Globus pallidus (tissue), 1 donor: ENCODE measurements around the gene DSN1.

Experiments used
- DNase-seq: peaks from one replicate; pipeline ENCODE4 v3.0.0-alpha.2; 2015; ENCODE audit warnings: low spot score

The DSN1 gene

DNA sequence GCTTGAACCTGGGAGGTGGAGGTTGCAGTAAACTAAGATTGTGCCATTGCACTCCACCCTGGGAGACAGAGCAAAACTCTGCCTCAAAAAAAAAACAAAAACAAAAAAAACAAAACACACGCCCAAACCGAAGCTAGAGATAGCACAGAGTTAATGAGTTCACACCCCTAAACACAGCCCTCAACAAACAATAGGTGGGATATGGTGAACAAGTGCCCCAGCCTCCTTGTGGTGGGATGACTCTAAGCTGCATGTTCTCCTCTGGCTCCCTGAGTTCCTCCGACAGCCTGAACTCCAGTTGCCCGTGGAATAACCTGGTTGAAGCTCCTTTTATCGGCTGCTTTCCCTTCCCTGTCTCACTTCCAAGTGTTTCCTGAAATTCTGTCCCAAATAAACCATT, 22.1 kb upstream of the DSN1 start:
- no peak for DNase-seq

- no peak for DNase-seq
Measured at GRCh38 chr20:36794116-36794474, 20.5 kb upstream of the DSN1 start.

GRCh38 chr20:36793294-36794115, 19.9 kb upstream of the DSN1 start:
- no peak for DNase-seq

- peak; percentile 42 for DNase-seq
Measured at GRCh38 chr20:36792422-36792821, 18.9 kb upstream of the DSN1 start.

GRCh38 chr20:36791862-36792261, 18.3 kb upstream of the DSN1 start:
- DNase-seq = no peak

DNA sequence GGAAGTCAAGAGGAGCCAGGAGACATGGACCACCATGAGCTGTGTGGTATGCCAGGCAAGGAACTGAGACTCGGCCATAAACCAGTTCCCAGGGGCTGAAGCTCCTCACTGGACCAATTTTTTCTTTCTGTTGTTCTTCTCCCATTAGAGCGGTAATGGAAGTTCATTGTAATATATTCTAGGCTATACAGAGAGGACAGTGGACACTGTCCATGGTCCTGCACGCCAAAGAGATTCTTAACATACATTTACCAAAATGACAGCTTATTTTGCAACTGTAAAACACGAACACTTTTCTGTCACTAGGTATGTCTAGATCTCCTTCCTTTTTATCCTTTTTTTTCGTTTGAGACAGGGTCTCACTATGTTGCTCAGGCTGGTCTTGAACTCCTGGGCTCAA, 13.1 kb upstream of the DSN1 start:
- no peak for DNase-seq

DNA sequence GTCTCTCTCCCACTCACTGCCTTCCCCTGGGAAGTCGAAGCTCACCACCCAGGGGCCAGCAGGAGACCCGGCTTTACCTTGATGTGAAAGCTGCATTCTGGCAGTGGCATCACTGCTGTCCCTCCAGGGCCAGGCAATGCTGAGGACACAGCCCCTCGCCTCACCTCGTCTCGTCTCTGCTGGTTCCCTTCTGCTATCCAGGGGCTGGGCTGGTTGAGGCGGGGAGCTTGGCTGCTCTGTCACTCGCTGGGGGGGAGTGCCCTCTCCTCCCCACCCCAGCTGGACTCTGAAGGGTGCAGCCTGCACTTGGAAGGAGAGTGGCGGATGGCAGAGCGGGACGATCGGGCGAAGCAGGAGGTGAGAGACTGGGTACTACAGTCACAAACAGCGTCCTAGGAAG, 12.7 kb upstream of the DSN1 start:
- no peak for DNase-seq

GRCh38 chr20:36785308-36785707, 11.7 kb upstream of the DSN1 start:
- no peak for DNase-seq

DNA sequence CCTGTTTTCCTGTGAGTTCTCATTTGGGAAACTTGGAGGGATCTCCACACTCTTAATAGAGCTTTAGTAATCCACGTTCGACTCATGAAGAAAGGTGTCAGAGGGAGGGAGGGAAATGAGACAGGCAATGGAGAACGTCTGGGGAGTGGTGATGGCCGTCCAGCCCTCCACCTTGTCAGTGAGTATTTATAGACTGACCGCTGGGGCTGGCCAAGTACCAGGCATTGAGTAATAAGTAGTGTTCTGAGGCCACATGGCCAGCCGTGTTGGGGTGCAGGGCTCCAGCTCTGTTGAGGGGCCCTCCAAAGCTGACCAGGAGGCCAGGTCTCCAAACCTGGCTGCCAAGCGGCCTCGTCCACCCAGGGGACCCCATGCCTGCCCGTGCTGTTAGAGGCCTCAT, 11.3 kb upstream of the DSN1 start:
- DNase-seq = no peak

GRCh38 chr20:36784116-36784515, 10.6 kb upstream of the DSN1 start:
- DNase-seq = no peak

GRCh38 chr20:36779656-36780025, 6.1 kb upstream of the DSN1 start:
- no peak for DNase-seq

DNA sequence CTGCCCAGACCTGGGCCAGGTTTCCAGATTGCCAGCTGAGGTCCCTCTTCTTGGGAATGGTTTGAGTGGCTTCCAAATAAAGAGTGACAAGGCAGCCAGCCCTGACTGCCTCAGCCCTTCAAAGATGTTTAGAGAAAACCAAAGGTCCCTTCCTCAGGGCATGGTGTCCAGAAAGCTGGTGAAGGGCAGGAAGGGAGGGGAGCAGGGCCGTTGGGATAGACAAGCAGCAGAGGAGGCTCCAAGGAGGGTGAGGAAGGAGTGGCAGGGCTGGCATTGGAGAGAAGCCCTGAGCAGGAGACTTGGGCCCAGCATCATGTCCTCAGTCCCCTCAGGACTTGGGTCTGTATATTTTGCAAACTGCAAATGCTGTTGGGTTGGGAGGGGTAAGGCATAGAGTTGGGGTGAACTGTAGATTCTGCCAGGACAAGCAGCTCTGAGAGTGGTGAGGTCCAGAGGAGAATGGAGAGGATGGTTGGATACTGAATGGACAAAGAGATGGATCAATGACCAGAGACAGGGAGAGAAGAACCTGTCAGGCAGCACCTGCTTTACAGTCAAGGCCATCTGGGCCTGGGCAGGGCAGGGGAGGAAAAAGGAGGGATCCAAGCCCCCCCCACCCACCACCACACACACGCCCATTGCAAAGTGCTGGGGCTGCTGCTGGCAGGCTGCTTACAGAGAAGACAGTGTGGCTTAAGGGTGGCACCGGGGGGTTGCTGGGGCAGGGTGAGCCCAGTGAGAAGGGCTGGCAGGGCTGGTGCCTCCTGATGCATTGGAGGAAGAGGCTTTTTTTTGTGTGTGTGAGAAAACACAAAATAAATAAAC, 5.5 kb upstream of the DSN1 start:
- no peak for DNase-seq

GRCh38 chr20:36777576-36777975, 4.0 kb upstream of the DSN1 start:
- DNase-seq = no peak

GRCh38 chr20:36777167-36777566, 3.6 kb upstream of the DSN1 start:
- no peak for DNase-seq

- no peak for DNase-seq
Measured at GRCh38 chr20:36775826-36776225, 2.3 kb upstream of the DSN1 start.

DNA sequence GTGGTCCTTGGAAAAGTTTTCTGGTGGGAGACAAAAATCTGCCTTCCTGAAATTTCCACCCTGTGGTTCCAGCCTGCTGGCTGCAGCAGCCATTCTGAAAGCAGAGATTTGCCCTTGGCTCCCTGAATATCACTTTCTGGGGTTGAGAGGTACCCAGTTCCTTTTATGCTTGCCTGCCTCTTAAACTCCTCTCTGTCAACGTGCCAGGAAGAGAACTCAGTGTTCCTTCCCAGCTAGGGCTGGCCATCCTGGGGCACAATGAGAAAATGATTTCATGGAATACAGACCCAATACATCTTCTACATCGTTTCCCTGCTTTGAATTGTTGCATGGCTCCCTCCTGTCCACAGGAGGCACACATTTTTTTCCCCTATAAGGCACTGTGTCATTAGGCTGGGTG, 1.6 kb upstream of the DSN1 start:
- DNase-seq = no peak

GRCh38 chr20:36773107-36773596, 411 bp downstream of the DSN1 start:
- peak; percentile 11 for DNase-seq

GRCh38 chr20:36770680-36771079, 2.9 kb downstream of the DSN1 start:
- DNase-seq = no peak

DNA sequence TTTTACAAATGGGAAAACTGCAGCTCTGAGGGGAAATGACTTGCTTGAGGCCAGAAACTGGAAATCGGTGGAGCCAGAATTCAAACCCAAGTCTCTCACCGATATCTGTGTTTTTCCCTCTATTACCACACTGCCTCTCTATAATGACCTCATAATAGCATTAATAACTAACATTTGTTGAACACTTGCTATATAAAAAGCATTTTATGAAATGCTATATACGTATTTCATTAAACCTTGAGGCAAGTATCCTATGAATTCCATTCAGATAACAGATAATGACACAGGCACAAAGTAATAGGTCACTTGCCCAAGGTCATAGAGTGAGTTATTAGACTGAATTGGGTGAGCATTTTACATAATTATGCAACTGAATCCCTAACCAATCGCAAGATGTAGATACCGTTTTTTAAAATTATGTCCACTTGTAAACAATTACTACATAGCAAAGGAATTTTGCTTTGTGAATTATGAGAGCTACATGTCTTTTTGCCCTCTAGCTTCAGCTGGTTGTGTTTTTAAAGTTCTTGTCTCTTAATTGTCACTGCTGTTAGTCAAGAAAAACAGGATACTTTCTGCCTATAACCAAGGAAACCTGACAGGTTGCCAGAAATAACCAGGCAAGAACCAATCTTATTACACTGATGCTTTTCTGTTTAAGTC, 4.7 kb downstream of the DSN1 start:
- DNase-seq = no peak

GRCh38 chr20:36761125-36761524, 12.4 kb downstream of the DSN1 start:
- DNase-seq = no peak

- DNase-seq = no peak
Measured at GRCh38 chr20:36760647-36761046, 12.9 kb downstream of the DSN1 start.

DNA sequence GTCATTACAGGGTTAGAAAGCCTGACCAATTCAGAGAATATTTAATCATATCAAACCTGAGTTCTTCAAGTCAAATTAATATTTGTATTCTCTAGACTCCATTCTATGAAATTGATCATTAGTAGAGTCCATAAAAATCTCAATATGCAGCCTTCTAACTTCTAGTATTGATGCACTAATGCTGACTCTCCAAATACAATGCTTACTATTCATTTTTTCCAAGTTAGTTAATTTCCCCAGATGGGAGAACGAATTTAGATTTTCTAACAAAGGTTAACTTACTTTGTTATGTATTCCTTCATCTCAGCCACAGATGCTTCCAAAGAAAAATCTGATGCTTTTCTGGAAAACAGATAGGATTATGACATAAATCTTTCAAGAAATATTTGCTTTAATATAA, 15.3 kb downstream of the DSN1 start:
- no peak for DNase-seq

- no peak for DNase-seq
Measured at GRCh38 chr20:36756496-36756895, 17.1 kb downstream of the DSN1 start.
